ENCODE data around the gene SORCS2. TPM values are rescaled to one million over a fixed set of nuclear protein-coding genes. Genes with fewer than 3 reads are reported as not detected.

Gene SORCS2
- total RNA-seq, 1 experiment from 2014 or later = 0.91 TPM

- DNase-seq (ENCODE audit: low read depth) = no peak
These were observed 313.0 kb downstream of the SORCS2 start for GRCh38 chr4:7505116-7505900.

- DNase-seq (ENCODE audit: low read depth) = no peak
These were observed 313.8 kb downstream of the SORCS2 start for GRCh38 chr4:7506119-7506518.

- DNase-seq (ENCODE audit: low read depth) = no peak
These were observed 314.2 kb downstream of the SORCS2 start for GRCh38 chr4:7506572-7506971.

GRCh38 chr4:7507381-7507780 is 315.0 kb downstream of the SORCS2 start:
- DNase-seq (ENCODE audit: low read depth) = no peak

GRCh38 chr4:7510066-7510465 is 317.7 kb downstream of the SORCS2 start:
- DNase-seq (ENCODE audit: low read depth) = no peak

GRCh38 chr4:7510538-7510937 is 318.2 kb downstream of the SORCS2 start:
- DNase-seq (ENCODE audit: low read depth) = no peak

GRCh38 chr4:7511525-7511924 is 319.2 kb downstream of the SORCS2 start:
- no peak for DNase-seq (ENCODE audit: low read depth)

GRCh38 chr4:7512428-7512827 is 320.1 kb downstream of the SORCS2 start:
- no peak for DNase-seq (ENCODE audit: low read depth)

GRCh38 chr4:7512946-7513345 is 320.6 kb downstream of the SORCS2 start:
- DNase-seq (ENCODE audit: low read depth) = no peak

- DNase-seq (ENCODE audit: low read depth) = peak; percentile 80
These were observed 321.3 kb downstream of the SORCS2 start for GRCh38 chr4:7513671-7514070.

- no peak for DNase-seq (ENCODE audit: low read depth)
These were observed 321.9 kb downstream of the SORCS2 start for GRCh38 chr4:7514281-7514680.

- no peak for DNase-seq (ENCODE audit: low read depth)
These were observed 322.5 kb downstream of the SORCS2 start for GRCh38 chr4:7514789-7515188.

GRCh38 chr4:7515390-7515902 is 323.1 kb downstream of the SORCS2 start:
- no peak for DNase-seq (ENCODE audit: low read depth)

GRCh38 chr4:7516096-7516772 is 323.9 kb downstream of the SORCS2 start:
- no peak for DNase-seq (ENCODE audit: low read depth)

GRCh38 chr4:7516773-7517144 is 324.4 kb downstream of the SORCS2 start:
- DNase-seq (ENCODE audit: low read depth) = no peak

- DNase-seq (ENCODE audit: low read depth) = no peak
These were observed 326.7 kb downstream of the SORCS2 start for GRCh38 chr4:7518871-7519637.

- no peak for DNase-seq (ENCODE audit: low read depth)
These were observed 327.5 kb downstream of the SORCS2 start for GRCh38 chr4:7519638-7520376.

- no peak for DNase-seq (ENCODE audit: low read depth)
These were observed 329.3 kb downstream of the SORCS2 start for GRCh38 chr4:7521666-7522065.

- DNase-seq (ENCODE audit: low read depth) = no peak
These were observed 330.3 kb downstream of the SORCS2 start for GRCh38 chr4:7522452-7523220.

- no peak for DNase-seq (ENCODE audit: low read depth)
These were observed 331.2 kb downstream of the SORCS2 start for GRCh38 chr4:7523526-7523925.
